ENCODE data around the gene MGAT4C.

DNA sequence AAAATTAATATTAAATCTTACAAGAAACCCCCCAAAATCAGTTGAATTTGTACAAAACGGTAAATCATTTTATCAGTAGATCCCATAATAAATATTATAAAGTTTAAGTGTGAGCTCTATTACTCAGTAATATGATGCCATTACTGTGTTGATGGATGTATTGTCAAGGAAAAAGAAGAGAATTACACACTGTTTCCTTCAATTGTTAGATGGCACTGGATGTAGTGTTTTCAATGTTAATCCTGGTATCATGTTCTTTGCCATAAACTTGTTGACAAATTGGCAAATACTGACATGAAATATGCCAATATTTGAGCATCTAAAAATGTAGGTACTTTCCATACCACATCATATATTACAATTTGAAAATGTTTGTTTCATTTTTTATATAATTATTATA lies 280.5 kb downstream of the MGAT4C start:
- TF ChIP-seq, protein P1, sequence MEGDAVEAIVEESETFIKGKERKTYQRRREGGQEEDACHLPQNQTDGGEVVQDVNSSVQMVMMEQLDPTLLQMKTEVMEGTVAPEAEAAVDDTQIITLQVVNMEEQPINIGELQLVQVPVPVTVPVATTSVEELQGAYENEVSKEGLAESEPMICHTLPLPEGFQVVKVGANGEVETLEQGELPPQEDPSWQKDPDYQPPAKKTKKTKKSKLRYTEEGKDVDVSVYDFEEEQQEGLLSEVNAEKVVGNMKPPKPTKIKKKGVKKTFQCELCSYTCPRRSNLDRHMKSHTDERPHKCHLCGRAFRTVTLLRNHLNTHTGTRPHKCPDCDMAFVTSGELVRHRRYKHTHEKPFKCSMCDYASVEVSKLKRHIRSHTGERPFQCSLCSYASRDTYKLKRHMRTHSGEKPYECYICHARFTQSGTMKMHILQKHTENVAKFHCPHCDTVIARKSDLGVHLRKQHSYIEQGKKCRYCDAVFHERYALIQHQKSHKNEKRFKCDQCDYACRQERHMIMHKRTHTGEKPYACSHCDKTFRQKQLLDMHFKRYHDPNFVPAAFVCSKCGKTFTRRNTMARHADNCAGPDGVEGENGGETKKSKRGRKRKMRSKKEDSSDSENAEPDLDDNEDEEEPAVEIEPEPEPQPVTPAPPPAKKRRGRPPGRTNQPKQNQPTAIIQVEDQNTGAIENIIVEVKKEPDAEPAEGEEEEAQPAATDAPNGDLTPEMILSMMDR (IDR thresholded peaks at IDR 0.05) = no peak
- TF ChIP-seq EP300 (IDR thresholded peaks at IDR 0.05) (no peak), POLR2A (IDR thresholded peaks at IDR 0.05) (no peak)

All from stomach (tissue), 4 donors.